HG03378 (cell line): ENCODE measurements around the gene APPL2.
"Not testable (repeated sequence)": the region's sequence is repeated elsewhere in the genome, so short reads cannot be mapped to it uniquely, and the experiment has no call there.

Experiments used
- ATAC-seq: cut with Tn5 transposase; IDR thresholded peaks from one replicate; pipeline ENCODE4 v1.9.1; 2021; ENCODE audit warnings: mild to moderate bottlenecking, moderate library complexity; ENCODE audit not compliant: unreplicated experiment

Gene APPL2

DNA sequence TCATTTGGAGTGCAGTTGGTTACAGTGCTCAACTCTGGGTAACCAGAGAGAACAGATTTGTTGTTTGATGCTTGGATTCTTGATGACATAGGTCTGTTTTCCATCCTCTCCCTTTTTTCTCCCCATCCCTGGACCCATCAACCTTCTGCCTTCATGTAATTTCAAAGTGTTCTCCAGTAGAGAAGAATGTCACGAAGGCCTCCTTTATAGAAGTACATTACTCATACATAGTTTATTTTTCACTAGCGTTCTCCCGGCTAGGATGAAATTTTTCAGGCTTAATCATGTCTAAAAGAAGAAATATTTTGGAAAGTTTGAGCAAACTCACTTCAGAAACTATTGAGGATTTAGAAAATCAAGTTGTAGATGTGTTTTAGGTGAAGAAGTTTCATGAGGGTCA lies 20.9 kb upstream of the APPL2 start:
- no peak for ATAC-seq

DNA sequence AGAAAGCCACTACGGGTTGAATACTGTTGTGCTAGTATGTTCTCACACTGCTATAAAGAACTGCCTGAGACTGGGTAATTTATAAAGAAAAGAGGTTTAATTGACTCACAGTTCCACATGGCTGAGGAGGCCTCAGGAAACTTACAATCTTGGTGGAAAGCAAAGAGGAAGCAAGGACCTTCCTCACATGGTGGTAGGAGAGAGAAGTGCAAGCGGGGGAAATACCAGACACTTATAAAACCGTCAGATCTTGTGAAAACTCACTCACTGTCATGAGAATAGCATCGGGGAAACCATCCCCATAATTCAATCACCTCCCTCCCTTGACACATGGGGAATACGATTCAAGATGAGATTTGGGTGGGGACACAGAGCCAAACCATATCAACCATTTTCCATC lies 20.5 kb upstream of the APPL2 start:
- not testable (repeated sequence) for ATAC-seq

DNA sequence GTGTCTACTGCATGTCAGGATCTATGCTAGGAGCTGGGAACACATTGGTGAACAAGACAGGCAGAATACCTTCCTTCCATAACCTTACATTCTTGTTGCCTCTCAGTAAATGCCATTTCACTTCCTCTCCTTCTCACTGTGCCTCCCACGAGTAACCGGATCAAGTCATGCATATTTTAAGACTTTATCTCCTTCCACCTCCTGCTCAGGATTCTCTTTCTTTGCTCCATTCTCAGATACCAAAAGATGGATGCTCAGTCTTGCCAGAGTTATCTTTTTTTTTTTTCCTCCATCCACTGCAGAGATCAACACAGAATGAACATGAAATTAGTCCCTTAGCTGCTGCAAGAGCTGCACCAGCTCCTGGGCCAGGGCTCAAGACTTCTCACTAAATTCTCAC lies 20.0 kb upstream of the APPL2 start:
- no peak for ATAC-seq

DNA sequence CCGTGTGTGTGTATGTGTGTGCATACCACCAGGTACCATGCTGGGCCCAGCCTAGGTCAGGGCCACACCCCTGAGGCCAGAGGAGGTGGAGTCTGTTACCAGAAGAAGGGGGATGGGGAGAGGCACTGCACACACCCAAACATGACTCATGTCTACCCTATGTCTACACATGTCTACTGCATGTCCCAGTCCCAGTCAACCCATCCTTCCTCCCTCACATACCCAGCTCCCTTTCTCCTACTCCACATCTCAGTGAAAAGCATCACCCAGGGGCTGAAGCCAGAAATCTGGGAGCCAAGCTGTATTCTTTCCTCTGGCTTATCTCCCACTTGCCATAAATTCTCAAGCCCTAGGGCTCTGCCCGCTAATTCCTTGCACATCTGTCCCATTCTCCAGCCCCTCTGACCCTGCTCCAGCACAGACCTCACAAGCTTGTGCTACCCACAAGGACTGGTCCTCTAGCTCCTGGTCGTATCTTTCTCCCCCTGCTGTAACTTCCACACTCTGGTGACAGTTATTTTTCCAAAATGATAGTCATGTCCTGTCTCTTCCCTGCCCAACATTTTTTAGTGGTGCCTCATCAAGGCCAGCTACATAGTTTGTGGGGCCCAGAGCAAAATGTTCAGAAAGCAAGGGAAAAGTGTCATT lies 18.0 kb upstream of the APPL2 start:
- ATAC-seq, result no peak

DNA sequence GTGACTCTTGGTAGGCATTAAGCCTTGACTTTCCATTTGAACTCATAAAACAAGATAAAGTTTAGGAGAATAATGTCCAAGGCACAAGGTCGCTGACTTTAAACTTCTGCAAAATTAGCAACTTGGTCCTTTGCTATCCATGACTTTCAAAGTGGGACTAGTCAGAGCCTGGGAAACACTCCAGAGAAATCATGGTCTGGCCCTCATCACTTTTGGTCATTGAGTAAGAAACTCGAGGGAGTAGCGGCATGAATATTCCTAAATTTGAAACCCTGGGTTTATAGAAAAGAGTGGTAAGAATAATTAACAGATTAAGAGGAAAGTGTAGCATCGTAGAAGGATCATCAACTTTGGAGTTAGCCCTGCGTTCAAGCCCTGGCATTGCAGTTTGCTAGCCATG lies 16.9 kb upstream of the APPL2 start:
- no peak for ATAC-seq

DNA sequence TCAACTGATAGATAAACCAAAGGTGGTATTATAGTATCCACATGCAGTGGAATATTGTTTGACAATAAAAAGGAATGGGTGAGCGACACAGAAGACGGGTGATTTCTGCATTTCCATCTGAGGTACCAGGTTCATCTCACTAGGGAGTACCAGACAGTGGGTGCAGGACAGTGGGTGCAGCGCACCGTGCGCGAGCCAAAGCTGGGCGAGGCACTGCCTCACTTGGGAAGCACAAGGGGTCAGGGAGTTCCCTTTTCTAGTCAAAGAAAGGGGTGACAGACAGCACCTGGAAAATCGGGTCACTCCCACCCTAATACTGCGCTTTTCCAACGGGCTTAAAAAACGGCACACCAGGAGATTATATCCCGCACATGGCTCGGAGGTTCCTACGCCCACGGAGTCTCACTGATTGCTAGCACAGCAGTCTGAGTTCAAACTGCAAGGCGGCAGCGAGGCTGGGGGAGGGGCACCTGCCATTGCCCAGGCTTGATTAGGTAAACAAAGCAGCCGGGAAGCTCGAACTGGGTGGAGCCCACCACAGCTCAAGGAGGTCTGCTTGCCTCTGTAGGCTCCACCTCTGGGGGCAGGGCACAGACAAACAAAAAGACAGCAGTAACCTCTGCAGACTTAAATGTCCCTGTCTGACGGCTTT lies 9.9 kb upstream of the APPL2 start:
- ATAC-seq, result not testable (repeated sequence)

DNA sequence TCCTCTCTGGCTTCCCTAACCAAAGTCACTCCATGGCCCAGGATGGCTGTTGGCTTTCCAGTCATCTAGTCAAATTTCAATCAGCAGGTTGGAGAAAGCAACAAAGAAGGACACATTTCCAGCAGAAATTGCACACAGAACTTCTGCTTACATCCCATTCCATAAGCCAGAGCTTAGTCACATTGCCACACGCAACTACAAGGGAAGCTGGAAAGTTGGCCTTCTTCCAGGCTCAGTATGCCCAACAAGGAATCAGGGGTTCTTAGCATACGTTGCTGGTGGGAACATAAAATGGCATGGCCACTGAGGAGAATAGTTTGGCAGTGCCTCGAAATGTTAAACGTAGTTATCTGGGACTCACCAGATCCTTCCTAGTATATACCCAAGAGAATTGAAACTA lies 9.3 kb upstream of the APPL2 start:
- no peak for ATAC-seq

DNA sequence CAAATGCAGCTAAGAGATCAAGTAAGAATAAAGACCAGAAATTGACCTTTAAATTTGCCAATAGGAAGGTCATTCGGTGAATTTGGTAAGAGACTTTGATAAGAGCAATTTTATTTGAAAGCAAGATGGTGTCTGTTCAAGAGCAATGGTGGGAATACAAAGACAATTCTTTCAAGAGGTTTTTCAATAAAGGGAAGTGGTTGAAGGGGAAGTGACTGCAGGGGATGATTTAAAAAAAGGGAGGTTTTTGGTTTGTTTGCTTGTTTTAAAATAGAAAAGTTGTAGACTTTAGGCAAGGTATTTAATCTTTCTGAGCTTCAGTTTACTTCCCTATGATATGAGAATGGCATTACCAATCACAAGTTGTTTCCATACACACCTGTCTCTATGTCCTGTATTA lies 4.3 kb upstream of the APPL2 start:
- no peak for ATAC-seq

DNA sequence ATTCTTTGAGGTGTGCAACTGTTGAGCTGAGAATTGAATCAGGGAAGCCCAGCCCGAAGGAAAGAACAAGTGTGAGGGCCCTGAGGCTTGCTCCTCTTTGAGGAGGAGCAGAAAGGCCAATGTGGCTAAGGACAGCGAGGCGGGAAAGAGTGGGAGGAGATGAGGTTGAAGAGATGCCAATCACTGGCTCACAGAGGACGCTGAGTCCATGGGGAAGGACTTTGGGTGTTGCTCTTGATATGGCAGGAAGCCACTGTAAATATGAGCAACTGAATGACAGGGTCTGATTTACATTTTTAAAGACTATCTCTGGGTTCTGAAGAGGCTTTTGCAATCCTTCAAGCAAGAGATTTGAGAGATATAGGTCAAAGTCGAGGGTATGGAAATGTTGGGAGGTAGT lies 3.3 kb upstream of the APPL2 start:
- ATAC-seq, result no peak

DNA sequence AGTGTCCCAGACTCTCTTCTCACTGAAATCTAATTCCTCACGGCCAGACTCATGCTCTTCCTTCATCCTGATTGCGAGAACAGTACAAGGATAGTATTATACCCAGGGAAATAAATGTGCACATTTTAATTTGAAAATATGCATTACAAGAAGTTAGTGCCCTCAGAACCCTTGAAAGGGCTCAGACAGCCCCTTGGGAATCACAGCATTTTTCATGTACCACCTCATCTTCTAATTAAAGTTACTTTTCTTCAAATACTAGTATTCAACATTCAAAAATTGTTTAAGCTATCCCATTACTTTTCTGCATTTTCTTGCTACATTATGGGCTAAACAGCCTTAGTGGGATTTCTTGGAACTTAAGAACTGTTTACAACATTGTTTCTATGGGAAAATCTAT lies 1.7 kb upstream of the APPL2 start:
- no peak for ATAC-seq

DNA sequence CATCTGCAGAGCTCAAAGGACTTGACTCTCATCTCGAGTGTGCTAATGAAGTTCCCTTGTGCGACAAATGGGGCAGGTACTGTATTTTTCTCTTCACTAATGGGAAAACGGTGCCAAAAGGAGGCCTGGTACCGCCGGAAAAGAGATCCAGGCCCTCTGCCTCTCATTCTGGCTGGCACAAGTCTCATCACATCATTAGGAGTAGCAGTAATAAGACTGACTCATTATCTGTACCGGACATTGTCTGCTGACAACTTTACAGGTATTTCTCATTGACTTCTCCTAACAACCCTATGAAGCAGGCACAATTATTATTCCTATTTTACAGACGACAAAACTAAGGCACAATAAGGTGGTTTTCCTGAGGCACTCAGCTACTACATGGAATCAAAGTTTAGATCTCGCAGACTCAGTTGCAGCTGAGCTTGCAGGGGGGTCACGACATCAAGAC lies 668 bp downstream of the APPL2 start:
- peak; percentile 12 for ATAC-seq

DNA sequence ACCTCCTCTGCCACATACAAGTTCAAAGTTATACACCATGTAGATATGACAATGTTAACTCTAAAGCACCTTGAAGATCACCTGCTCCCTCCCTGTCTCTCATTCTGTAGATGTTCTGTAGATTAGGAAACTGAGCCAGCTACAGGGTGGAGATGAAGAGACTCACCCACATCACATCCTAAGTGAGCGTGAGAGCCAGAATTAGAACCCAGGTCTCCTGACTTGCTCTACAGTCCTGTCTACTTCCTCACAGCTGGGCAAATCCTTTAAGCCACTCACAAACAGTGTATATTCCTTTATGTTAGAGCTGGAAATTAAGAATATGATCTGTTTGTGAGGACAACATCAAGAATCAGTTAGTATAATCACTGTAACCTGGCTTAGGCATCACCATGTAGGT lies 1.8 kb downstream of the APPL2 start:
- ATAC-seq, result no peak

DNA sequence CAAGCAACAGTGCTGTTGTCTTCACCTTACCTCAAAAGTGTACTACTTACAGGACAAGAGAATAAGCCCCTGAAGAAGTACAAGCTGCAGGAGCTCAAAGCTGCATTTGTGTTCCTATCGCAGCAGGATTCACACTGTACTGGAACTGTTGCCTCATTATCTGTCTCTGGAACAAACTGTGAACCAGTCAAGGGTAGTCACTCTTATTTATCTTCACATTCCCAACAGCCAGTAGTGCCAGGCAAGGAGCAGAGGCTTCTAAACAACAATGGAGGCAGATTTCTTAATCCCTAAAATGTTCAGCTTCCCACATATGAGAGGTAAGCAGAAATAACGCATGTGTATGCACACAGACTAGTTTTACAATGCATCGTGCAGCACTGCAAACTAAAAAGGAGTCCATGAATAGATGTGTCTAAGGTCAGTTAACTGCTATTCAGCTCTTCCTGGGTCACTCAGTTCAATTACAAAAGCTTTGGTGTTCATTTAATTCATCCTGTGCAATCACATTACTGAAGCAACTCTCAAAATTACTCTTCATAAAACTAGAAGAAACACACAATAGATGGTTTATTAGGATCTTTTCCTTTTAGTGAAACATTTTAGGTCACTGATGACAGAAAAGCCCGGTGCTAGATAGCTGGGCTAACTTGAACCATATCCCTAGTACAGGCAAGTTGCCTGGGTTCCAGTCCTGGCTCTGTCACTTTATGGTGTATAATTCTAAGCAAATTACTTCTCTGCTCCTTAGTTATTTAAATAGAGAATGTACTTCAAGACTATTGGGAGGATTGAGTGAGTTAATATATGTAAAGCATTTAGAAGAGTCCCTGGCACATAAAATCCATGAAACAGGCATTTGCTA lies 2.7 kb downstream of the APPL2 start:
- ATAC-seq, result no peak

DNA sequence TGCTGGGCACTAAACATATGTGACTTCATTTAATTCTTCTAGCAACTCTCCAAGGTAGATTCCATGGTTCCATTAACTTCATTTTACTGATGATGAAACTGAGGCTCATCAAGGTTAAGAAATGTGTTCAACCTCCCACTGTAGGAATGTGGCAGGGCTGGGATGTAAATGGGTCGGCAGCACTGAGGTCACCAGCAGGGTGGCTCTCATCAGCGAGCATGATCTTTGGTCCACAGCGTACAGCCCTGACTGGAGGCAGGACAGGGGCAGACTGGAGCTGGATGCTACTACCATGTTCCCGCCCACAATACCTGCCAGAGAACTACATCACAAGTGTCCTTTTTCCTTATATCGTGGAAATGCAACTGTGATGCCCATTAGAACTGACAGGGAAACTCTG lies 4.6 kb downstream of the APPL2 start:
- no peak for ATAC-seq

DNA sequence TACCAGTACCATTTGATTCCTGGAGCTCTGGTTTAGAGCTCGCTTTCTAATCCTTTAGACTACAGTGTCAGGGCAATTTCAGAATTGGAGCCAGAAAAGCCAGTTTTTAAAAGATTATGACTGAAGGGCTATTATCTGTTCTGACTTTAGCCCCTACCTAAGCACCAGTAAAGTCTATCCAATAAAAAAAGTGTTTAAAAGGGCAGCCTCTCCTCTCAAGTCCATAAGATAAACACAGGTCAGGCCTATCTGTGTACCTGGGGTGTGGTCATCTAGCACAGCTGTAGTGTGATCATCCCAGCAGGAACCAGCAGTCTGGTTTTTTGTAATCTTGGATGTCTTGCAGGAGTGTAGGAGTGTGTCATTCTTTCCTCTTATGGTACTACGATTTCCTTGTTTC lies 6.6 kb downstream of the APPL2 start:
- no peak for ATAC-seq

DNA sequence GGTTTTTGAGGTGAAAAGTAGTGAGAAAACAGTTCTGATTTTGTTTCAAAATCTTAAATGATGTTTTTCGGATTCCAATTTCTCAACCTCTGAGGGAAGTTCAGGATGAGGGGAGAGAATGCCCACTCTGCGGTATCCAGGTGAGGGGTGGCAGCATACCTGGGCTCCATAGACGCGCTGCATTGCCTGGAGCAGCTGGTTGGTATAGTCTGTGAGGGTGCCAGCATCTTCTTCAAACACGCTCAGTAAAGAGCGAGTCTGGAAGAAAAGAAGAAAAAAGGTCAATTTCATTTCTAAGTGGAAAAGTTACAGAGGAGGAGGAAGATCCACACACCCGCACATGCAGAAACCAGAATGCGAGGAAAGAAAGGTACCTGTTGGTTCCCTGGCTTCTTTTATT lies 7.0 kb downstream of the APPL2 start:
- no peak for ATAC-seq

DNA sequence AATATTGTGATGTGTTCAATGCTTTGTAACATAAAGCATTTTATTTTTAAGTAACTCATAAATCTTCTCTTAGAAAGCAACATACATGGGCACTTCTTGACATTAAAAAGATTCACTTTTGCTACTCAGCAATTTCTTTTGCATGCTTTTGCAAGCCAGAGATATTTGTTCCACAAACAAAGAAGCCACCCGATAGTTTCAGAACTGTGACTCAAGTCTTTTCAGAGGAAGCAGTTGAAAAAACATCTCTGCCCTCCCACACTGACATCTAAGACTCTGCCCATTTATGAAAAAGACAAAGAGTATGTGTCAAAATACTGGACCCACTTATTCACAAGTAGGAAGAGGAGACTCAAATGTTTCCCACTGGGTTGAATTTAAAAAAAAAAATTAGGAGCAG lies 7.5 kb downstream of the APPL2 start:
- no peak for ATAC-seq

DNA sequence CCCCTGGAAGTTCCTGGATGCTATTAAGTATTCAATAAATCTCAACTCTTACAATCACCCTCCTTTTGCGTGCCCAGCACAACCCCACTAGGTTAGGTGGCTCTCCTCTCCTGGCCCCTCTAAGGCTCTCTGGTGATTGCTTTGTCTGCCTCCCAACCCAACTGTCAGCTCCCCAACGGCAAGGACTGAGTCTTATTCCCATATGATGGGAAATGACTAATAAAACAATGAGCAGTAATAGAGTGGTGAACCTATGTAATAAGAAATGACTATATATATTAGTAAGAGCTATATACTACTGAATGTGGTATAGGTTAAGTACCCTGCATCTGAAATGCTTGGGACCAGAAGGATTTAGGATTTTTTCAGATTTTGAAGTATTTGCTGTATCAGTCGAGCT lies 8.1 kb downstream of the APPL2 start:
- no peak for ATAC-seq

DNA sequence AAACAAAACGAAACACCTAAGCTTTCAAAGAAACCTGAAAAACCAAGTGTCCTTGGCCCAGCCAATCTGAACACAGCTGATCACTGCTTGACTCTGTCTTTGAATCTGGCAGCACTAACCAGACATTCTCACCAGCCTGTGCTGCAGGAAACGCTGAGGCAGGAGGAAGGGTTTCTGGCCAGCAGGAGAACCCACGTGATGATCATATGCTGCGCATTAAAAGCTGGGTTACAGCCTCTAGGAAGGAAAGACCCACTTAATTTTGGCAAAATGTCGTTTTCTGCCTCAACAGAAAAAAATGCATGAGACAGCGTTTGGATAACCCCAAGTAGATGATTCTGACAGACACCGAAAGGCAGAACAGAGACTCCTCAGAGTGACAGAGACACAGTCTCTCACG lies 9.8 kb downstream of the APPL2 start:
- ATAC-seq, result peak; percentile 66

DNA sequence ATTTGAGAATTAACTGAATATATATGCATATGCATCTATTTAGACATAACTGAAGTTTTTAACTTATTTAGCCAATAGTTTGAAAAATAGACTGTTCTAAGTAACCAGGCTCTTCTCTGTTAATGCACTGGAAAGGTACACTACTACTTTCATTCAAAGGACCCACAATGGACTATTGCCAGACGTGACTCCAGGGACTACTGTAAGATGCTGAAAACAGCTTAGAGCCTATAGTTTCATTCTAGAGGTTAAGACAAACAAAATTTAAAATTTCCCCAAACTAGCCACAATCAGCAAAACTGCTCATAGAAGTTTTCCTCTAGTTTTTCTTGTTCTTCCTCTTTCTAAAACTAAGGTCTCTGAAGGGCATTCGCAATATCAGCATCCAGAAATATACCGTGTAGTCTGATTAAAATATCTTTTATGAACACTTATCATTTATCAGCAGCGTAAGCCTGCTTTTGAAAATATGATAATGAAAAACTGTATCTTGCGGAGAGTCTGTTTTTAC lies 10.4 kb downstream of the APPL2 start:
- ATAC-seq, result no peak

DNA sequence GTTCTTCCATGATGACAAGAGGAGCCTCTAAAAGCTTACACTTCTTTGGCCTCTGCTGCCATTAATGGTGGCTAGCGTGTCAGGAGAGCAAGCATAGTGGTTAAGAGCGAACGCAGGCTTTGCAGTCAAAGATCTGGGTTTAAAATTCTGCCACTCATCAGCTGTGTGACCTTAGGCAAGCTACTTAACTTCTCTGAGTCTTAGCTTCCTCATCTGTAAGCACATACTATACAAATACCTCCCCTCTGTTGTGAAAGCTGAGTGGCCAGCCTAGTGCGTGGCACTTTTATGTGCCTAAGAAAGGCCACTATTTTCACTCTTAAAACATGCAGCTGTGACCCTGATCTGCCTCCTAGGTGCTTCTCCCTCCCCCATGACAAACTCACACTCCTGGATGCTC lies 11.6 kb downstream of the APPL2 start:
- no peak for ATAC-seq

DNA sequence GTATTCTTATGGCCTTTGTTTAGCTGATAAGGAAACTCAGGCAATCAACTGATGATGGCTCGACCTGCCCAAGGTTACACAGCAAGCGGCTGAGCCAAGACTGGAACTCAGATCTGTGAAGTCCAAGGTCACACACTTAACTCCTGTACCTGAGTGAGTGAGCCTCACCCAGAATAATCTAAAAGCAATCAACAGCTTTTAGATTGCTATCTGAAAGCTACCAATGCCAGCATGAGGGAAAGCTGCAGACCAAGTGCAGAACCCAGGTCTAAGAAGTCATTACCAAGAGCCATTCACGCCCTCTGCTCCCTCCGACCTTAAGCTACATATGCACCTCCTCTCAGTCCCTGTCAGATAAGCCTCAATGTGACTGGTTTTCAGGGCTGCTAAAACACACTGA lies 12.1 kb downstream of the APPL2 start:
- ATAC-seq, result no peak
